Activated CD4-positive, alpha-beta T cell treated with anti-CD3 and anti-CD28 coated beads, Interleukin-2, amount 50 U/mL, for 4 hours (primary cell): Measurements from ENCODE around the gene TBC1D14.

ENCODE experiments used
- DNase-seq, 2 experiments: peaks; one replicate each; pipeline ENCODE4 v3.0.0-alpha.2; 2020

The TBC1D14 gene

DNA sequence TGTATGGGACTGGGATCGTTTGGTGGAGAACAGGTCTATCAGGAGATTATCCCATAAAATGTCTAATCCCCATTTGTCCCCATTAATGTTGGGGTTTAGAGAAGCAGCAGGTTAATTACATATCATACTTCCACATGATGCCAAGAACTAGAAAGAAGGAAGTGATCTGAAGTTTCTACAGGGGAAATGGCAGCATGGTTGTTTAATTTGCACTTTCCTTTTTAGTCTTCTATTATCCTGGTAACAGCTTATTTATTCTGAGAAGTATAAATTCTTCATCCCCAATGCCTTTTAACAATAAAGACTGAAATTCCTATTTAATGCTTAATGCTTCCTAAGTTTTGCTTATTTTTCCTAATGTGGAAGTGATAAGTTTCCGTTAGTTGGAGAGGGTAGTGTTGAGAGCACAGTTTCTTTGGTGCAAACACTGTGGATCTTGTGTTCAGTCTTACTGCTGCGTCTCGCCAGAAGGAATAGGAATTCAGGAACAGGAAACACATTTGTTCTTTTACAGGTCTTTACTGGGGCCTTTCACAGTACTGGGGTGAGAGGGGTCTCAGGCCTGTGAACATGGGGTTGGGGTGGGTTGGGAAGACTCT lies 74.0 kb downstream of the TBC1D14 start:
- no peak for DNase-seq

- no peak for DNase-seq
Measured at GRCh38 chr4:6984612-6985425, 75.2 kb downstream of the TBC1D14 start.

DNA sequence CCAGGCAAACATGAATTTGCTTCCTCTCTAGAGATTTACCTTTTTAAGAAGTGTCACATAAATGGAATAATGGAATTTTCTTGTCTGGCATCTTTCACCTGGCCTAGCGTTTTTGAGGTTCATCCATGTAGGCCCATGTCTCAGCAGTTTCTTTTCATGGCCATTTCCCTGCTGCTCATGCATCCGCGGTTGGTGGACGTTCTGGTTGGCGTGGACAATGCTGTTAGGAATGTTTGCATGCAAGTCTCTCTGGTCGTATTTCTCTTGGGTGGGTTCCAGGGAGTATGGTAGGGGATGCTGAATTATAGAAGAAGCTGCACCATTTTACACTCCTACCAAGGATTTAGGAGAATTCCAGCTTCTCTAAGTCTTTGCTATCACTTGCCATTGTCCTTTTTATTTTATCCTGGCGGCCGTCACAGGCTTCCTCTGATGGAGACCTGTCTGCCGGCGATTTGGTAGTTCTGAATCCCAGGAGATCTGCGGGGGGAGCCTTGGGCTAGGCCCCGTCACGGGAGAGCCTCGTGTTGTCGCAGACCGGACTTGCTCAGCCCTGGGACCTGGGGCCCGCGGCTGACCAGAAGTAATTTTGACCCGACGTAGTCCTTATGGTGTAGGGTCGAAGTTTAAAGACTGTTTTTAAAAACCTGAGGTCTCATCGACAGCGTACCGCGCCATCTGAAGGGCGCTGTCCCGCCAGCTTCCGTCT lies 76.6 kb downstream of the TBC1D14 start:
- DNase-seq: no peak

DNA sequence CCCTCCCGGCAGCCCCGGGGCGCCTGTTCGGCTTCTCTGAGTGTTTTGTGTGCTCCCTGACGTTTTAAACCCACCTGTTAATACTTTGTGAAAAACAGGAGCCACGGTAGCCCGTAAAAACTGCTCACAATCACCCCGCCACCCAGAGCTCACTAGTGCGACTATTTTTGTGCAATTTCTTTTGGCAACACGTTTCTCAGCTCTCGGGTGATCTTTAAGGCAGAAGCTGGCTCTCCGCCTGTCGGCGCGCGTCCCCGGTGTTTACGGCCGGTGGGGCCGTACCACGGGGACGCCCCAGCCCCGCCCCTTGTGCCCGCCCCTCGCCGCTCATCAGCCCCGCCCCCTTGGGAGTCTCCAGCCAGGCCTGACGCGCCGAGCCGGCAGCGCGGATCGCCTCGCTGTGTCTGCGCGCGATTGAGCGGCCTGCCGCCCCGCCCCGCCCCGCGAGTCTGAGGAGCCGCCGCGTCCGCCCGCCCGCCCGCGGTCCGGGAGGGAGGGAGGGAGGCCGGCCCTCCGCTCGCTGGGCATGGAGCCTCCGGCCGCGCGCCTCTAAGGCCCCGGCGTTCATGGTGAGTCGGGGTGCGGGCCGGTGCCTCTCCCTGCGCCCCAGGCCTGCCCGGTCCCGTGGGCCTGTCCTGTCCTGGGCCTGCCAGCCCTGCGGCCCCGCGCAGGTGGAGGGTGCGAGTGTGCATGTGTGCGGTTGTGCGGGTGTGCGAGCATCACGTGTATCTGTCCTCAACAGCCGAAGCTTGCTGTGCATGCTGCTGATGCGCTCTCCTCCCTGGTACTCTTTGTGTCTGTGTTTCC lies 77.4 kb downstream of the TBC1D14 start:
- DNase-seq: peak; percentile 90 to 92

GRCh38 chr4:6987588-6987961 lies 77.9 kb downstream of the TBC1D14 start:
- DNase-seq: no peak

GRCh38 chr4:6988016-6988715 lies 78.5 kb downstream of the TBC1D14 start:
- DNase-seq: no peak

GRCh38 chr4:6989331-6989923 lies 79.8 kb downstream of the TBC1D14 start:
- no peak for DNase-seq

GRCh38 chr4:6990661-6991060 lies 81.0 kb downstream of the TBC1D14 start:
- DNase-seq: no peak

DNA sequence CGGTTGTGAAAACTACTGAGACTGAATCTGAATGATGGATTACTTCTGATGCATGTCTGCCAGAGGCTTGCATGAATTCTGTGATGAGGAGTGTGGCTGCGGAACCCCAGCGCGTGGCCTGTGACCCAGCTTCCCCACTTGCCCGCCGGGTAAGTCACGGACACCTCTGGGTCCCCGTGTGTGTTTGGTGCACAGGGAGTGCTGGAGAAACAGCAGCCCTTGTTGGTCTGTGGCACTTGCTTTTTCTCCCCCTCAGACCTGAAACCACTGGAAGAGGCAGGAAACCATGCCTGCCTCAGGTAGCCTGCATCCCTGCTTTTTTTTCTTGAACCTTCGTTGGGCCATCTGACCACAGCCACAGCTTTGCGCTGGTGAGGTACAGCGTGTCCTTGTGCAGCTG lies 81.6 kb downstream of the TBC1D14 start:
- no peak for DNase-seq

DNA sequence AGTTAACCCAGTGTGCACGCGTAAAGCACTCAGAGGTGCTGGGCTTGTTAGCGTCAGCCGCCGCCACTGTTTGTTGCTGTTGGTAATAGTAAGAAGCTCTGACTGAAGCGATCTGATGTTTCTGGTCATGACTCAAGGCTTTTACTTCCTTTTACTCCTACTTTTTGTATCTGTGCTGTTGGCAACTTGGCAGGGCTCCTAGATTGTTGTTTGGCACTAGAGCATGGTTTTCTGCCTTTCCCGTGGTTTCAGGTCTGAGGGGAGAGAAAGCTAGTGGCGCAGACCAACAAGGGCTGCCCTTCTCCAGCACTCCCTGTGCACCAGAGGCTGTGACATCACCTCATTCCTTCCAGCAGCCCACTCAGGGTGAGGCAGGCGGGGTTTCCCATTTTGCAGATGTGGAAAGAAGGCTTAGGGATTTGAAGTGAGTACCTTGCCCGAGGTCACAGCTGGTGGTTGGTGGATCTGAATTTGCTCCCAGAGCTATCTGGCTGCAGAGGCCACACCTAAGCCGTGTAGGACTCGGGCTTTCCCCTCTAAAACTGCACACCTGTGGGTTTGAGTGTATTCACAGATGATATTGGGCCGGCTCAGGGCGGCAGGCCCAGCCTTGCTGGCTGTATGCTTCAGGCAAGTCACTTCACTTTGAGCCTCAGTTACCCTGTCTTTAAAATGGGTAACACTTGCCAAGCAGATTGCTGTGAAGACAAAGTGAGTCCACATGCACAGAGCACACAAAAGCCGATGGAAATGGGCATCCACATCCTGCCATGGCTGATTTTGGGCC lies 82.3 kb downstream of the TBC1D14 start:
- DNase-seq: no peak

DNA sequence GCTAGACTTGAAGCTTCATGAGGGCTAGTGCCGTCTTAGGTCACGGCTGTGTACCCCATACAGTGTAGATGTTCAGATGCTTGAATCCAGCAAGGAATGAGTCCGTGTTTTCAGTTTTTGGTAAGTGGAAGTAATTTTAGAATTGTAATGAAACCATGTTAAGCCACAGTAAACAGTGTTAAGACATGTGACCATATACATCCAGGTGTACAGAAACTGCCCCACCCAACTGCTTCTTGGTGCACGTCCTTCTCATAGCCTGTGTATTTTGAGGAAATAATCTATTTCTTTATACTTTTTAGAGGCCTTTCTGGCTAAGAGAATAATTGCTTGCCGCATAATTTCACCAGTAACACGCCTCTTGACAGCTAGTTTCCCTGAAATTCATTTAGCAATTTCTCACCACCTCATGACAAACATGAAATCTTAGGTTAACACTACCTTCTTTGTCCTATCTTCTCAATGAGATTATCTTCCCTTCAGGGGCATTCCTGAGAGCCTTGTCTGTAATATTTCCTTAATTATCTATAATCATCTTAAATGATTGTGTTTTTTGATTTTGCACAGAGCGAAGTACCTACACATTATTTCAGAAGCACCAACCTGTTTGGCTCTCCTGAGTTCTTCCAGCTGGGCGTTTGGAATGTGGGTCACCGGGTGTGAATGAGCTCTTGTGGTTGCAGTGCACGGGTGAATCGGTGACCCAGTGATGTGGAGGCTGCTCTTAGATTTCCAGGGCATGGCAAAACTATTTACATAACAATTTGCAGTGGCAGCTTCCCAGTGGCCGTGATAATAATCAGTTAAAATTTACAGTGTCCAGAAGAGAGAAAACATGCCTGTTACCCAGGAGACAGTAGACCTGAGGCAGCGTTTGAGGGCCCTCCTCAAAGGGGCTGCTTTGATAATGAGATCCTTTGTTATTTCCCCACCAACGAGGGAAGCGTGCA lies 83.4 kb downstream of the TBC1D14 start:
- DNase-seq: no peak

DNA sequence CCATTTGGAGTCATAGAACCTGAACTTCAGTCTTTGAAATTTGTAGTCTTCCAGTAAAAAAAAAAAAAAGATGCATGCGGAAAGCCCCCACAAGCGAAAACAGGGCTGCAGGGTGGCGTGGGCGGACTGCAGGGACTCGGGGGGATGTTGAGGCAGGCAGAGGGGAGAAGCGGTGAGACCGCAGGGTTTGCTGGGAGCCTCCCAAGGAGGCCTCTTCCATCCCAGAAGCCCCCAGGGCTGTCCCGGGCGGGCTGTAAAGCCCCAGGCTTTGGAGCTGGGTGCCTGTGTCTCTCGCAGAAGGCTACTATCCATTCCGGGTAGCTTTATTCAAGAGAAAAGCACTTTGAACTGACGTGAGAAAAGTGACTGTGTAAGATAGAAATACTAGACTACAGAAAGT lies 86.9 kb downstream of the TBC1D14 start:
- no peak for DNase-seq

- peak; percentile 49 to 50 for DNase-seq
Measured at GRCh38 chr4:6999172-7000086, 89.8 kb downstream of the TBC1D14 start.

DNA sequence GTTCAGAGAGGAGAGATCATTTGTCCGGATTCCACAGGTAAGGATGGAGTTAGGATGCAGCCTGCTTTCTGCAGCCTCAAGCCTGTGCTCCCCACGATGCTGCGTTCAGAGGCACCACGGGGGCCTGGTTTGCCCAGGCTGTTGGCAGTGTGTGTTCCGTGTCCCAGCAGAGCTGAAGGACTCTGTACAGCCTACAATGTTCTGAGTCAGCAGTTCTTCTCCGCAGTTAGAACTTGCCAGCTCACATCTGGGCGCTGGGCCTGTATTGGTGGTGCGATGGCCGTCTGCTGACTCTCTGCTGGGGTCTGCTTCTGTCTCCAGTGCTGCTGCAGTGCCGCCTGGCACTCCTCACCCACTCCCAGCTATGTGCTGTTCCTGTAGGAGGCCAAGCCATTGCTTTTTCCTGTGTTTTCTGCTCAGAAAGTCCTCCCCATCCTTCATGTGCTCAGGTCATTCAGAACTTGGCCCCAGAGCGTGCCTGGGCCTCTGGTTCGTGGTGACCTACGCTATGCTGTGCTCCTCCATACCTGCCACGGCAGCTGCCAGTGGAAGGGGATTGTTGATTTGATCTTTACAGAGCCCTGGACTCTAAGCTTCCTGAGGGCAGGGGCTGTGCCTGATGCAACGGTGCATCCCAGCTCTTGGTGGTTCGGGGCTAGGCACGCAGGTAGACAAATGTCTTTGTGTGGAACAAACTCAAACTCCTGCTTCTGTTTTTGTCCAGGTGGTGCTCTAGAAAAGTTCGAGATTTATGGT lies 91.0 kb downstream of the TBC1D14 start:
- no peak for DNase-seq

GRCh38 chr4:7001271-7001670 lies 91.6 kb downstream of the TBC1D14 start:
- DNase-seq: no peak

- no peak for DNase-seq
Measured at GRCh38 chr4:7002336-7002735, 92.7 kb downstream of the TBC1D14 start.

- DNase-seq: no peak
Measured at GRCh38 chr4:7003176-7003878, 93.7 kb downstream of the TBC1D14 start.

DNA sequence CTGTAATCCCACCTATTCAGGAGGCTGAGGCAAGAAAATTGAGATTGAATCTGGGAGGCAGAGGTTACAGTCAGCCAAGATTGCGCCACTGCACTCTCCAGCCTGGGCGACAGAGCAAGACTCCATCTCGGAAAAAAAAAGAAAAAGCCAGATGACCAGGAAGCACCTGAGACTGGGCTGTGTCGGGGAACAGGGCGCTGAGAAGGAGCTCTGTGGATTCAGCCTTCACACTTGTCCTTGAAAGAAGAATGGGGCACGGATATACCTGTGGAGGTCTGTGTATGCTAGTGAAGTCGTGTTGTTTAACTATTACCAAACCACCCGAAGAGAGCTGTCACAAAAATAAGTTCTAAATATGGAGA lies 94.2 kb downstream of the TBC1D14 start:
- DNase-seq: no peak
